ENCODE results near the gene ALDOC.

The ALDOC gene

DNA sequence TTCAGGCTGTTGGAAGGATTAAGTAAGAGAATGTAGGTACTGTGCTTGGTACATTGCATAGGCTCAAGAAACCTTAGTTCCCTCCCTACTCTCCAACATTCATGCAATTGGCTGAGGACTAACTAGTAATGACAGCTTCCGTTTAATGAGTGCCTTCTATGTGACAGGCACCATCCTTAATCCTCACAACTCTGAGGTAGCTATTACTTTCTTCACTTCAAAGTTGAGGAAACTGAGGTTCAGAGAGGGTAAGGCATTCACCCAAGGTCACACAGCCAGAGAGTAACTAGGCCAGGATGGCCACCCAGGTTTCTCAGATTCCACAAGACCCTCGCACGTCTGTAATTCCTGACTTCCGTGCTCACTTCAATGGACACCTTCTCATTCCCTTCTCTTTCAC is 46.4 kb downstream of the ALDOC start:
- peaks cover 17% of the 10 kb centered on the region for H3K27me3 Mint-ChIP-seq (ENCODE audit: low read depth)
- TF ChIP-seq, protein P1, sequence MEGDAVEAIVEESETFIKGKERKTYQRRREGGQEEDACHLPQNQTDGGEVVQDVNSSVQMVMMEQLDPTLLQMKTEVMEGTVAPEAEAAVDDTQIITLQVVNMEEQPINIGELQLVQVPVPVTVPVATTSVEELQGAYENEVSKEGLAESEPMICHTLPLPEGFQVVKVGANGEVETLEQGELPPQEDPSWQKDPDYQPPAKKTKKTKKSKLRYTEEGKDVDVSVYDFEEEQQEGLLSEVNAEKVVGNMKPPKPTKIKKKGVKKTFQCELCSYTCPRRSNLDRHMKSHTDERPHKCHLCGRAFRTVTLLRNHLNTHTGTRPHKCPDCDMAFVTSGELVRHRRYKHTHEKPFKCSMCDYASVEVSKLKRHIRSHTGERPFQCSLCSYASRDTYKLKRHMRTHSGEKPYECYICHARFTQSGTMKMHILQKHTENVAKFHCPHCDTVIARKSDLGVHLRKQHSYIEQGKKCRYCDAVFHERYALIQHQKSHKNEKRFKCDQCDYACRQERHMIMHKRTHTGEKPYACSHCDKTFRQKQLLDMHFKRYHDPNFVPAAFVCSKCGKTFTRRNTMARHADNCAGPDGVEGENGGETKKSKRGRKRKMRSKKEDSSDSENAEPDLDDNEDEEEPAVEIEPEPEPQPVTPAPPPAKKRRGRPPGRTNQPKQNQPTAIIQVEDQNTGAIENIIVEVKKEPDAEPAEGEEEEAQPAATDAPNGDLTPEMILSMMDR (IDR thresholded peaks at IDR 0.05; ENCODE audit: unreplicated experiment in 3 of 3), result no peak
- no peaks in the 10 kb centered on the region for H3K36me3 Mint-ChIP-seq (ENCODE audit: low read depth)
- H3K4me1 Mint-ChIP-seq, result peaks cover 7% of the 10 kb centered on the region
- no peak overlapping the region for H3K4me3 Mint-ChIP-seq
- no peak overlapping the region for H3K27ac Mint-ChIP-seq
- no peaks in the 10 kb centered on the region for H3K9me3 Mint-ChIP-seq

DNA sequence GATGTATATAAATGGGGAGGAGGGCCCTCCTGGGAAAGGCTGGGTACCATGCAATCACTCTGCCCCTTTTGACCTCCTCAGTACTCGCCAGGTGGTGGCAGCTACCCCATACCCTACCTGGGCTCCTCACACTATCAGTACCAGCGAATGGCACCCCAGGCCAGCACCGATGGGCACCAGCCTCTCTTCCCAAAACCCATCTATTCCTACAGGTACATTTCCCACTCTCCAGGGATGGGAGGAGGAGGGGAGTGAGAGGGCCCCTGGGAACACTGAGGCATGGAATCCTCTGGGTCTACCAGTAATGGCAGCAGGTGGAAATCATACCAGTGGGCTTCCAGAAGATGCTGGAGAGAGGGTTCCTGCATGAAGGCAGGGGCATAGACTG is 47.7 kb downstream of the ALDOC start:
- Mint-ChIP-seq H3K27me3 (ENCODE audit: low read depth) (peaks cover 17% of the 10 kb centered on the region), H3K36me3 (ENCODE audit: low read depth) (no peaks in the 10 kb centered on the region), H3K9me3 (no peaks in the 10 kb centered on the region), H3K4me1 (peaks cover 12% of the 10 kb centered on the region), H3K27ac (no peak overlapping the region), H3K4me3 (no peak overlapping the region)
- TF ChIP-seq, protein P1 (IDR thresholded peaks at IDR 0.05; ENCODE audit: unreplicated experiment in 3 of 3), result no peak

DNA sequence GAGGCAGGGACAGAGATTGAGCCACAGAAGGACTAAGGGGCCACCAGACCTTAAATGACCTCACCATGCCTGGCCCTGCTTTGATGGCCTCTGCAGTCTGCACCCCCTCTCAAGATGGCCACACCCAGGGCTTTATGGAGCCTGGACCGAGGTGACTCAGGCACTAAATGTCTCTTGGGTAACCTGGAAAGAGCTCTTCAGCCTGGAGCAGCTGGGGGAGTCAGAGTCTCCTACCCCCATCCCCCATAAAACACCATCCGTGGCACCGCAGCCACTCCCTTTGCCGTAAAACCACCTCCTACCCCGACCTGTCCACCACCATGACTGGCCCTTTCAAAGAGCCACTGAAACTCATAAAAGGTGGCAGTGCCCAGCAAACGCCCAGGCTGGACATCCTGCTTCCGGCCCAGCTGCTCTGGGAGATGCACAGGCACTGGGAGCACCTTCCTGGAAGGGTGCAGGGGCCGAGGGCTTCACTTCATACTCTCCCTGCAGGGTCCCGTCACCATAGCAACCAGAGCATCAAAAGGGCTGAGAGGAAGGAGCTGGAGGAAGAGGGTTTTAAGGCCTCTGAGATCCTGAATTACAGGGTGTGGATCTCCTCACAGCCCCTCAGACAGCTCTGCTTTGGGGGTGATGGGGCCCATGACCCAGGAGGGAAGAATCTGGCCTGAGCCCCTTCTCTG is 48.2 kb downstream of the ALDOC start:
- Mint-ChIP-seq H3K9me3 (no peaks in the 10 kb centered on the region), H3K27me3 (ENCODE audit: low read depth) (peaks cover 19% of the 10 kb centered on the region), H3K4me1 (peaks cover 12% of the 10 kb centered on the region), H3K27ac (peak overlapping the region in 1 of 3 experiments; percentile 63), H3K4me3 (no peak overlapping the region), H3K36me3 (ENCODE audit: low read depth) (no peaks in the 10 kb centered on the region)
- TF ChIP-seq, protein P1 (IDR thresholded peaks at IDR 0.05; ENCODE audit: unreplicated experiment in 3 of 3), result no peak

DNA sequence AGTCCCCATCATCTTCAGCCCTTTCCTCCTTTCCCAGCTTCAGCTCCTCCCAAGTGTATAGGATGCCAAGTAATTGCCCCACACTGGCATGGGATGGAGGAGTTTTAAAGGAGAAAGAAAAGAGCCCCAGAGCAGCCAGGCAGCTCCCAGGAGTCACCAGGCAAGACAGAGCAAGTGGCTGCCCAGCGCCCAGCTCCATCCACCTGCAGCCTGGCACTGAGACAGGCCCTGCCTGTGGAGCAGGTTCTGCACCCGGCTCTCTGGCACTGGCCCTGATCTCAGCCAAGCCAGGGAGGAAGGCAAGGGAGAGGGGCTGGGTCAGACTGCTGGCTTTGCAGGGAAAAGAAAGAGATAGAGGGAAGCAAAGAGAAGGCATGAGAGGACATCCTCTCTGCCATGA is 48.8 kb downstream of the ALDOC start:
- TF ChIP-seq, protein P1 (IDR thresholded peaks at IDR 0.05; ENCODE audit: unreplicated experiment in 3 of 3), result no peak
- peaks cover 12% of the 10 kb centered on the region for H3K4me1 Mint-ChIP-seq
- no peak overlapping the region for H3K27ac Mint-ChIP-seq

DNA sequence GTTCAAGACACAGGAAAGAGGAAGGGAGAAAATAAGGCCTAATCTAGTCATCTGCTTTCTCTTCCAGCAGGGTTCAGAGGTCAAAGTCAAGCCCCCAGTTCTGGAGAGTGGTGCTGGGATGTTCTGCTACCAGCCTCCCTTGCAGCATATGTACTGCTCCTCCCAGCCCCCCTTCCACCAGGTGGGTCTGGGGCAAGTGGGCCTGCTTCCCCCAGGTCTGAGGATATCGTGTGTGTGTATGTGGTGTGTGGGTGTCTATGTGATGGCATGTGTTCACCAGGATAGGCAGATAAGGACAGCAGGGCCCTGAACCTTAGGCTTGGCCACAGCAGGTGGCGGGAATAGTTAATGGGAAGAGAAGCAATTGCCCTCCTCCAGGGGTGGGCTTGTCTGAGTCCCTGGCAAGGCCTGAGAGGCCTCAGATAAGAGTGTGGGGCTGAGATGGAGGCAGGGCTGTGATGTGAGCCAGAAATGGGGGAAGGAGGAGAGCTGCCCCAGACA is 49.5 kb downstream of the ALDOC start:
- H3K4me1 Mint-ChIP-seq, result peaks cover 13% of the 10 kb centered on the region
- peaks cover 17% of the 10 kb centered on the region for H3K27me3 Mint-ChIP-seq (ENCODE audit: low read depth)
- peak overlapping the region; percentile 6 to 86 (median 40) for H3K27ac Mint-ChIP-seq
- H3K4me3 Mint-ChIP-seq, result no peak overlapping the region
- TF ChIP-seq, protein P1 (IDR thresholded peaks at IDR 0.05; ENCODE audit: unreplicated experiment in 3 of 3), result no peak
- H3K9me3 Mint-ChIP-seq, result no peaks in the 10 kb centered on the region
- H3K36me3 Mint-ChIP-seq (ENCODE audit: low read depth), result no peaks in the 10 kb centered on the region

More for the DNA sequence above, 48.8 kb downstream of the ALDOC start:
- peaks cover 17% of the 10 kb centered on the region for H3K27me3 Mint-ChIP-seq (ENCODE audit: low read depth)
- H3K9me3 Mint-ChIP-seq, result no peaks in the 10 kb centered on the region
- H3K4me3 Mint-ChIP-seq, result no peak overlapping the region
- H3K36me3 Mint-ChIP-seq (ENCODE audit: low read depth), result no peaks in the 10 kb centered on the region

DNA sequence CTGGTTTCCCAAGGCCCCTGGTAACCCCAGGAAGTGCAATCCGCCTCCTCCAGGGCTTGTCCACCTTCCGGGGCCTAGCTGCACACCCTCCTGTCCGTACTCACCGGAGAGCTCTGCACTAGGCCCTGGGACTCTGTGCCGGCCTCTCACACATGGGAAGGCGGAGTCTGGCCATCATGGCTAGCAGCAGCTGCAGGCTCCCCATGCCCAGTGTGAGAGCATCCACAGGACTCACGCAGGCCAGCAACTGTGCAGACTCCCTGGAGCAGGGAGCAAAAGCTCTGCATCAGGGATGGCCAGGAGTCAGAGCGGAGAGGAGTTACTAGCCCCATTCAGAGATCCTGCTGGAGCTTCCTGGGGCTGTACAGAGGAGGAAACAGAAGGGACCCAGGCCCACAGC is 50.3 kb downstream of the ALDOC start:
- peaks cover 19% of the 10 kb centered on the region for H3K27me3 Mint-ChIP-seq (ENCODE audit: low read depth)
- TF ChIP-seq, protein P1 (IDR thresholded peaks at IDR 0.05; ENCODE audit: unreplicated experiment in 3 of 3), result no peak
- peaks cover 20% of the 10 kb centered on the region for H3K4me1 Mint-ChIP-seq
- H3K27ac Mint-ChIP-seq, result peak overlapping the region in 1 of 3 experiments; percentile 98
- H3K36me3 Mint-ChIP-seq (ENCODE audit: low read depth), result no peaks in the 10 kb centered on the region
- H3K4me3 Mint-ChIP-seq, result no peak overlapping the region
- no peaks in the 10 kb centered on the region for H3K9me3 Mint-ChIP-seq

All from nephron (organoid).